Esophagus muscularis mucosa (tissue), 4 donors: ENCODE results near the gene DTX1. TPM values are rescaled to one million over a fixed set of nuclear protein-coding genes. Genes with fewer than 3 reads are reported as not detected.

ENCODE experiments used
- DNase-seq: peaks from one replicate; pipeline ENCODE4 v3.0.0-alpha.2; 2017; ENCODE audit errors: extremely low spot score
- H3K27ac ChIP-seq, 4 donors: fragments of 200-600 bp; sonication (generic); replicated peaks in 1 of 4; 1 replicate in 3 of 4; 2 replicates in 1 of 4; pipeline ENCODE4 v1.5.1; 2016 to 2019; ENCODE audit warnings: mild to moderate bottlenecking in 1 of 4
- H3K27me3 ChIP-seq, 4 donors: fragments of 200-600 bp; sonication (generic); one replicate each; pipeline versions ENCODE4 v1.5.1 to v1.6.0; 2016 to 2019
- H3K36me3 ChIP-seq, 4 donors: fragments of 200-600 bp; sonication (generic); one replicate each; pipeline ENCODE4 v1.5.1; 2016 to 2019
- H3K4me1 ChIP-seq, 4 donors: fragments of 200-600 bp; sonication (generic); one replicate each; pipeline ENCODE4 v1.5.1; 2016 to 2019
- H3K4me3 ChIP-seq, 4 donors: fragments of 200-600 bp; sonication (generic); 1 replicate in 2 of 4; 2 replicates in 2 of 4; pipeline ENCODE4 v1.5.1; 2016 to 2019; ENCODE audit warnings: mild to moderate bottlenecking in 4 of 4, moderate library complexity in 1 of 4
- H3K9me3 ChIP-seq, 4 donors: fragments of 200-600 bp; sonication (generic); 1 replicate in 3 of 4; 2 replicates in 1 of 4; pipeline ENCODE4 v1.5.1; 2016 to 2019
- EP300 ChIP-seq: sonication (generic); formaldehyde crosslinking; IDR thresholded peaks from one replicate; pipeline ENCODE4 v1.6.1; 2017; ENCODE audit warnings: antibody characterized with exemption
- POLR2A ChIP-seq: fragments of 450-650 bp; IDR thresholded peaks from one replicate; pipeline ENCODE4 v1.6.1; 2017; ENCODE audit warnings: antibody characterized with exemption, moderate library complexity, mild to moderate bottlenecking, low read depth
- POLR2AphosphoS5 ChIP-seq, 2 donors: sonication (generic); formaldehyde crosslinking; IDR thresholded peaks; one replicate each; pipeline ENCODE4 v1.6.1; 2017; ENCODE audit warnings: antibody characterized with exemption in 2 of 2
- whole genome bisulfite sequencing: methylation state at CpG from one replicate; pipeline ENCODE4 v1.1.5; 2018; 5-methylcytosine and 5-hydroxymethylcytosine counted together
- intact Hi-C: fragments of 100-400 bp; cut with DNase I; formaldehyde crosslinking; loops from one replicate; pipeline ENCODE4 v1.15.1; 2023
- total RNA-seq, 4 donors: library from RNA; depleted of rRNA; stranded (reverse); fragments of >200 nt; gene quantifications; one replicate each; pipeline versions ENCODE4 v1.1.0 to v1.2.1, GENCODE V29; 2016
- TF ChIP-seq, protein P1 (sequence below), 3 experiments: fragments of 200-600 bp in 2 of 3; fragments of 450-650 bp in 1 of 3; sonication (generic) in 2 of 3; IDR thresholded peaks; one replicate each; pipeline ENCODE4 v1.5.1; 2017 to 2019; ENCODE audit warnings: antibody characterized with exemption in 3 of 3, mild to moderate bottlenecking in 2 of 3, moderate library complexity in 1 of 3

DTX1 gene
- total RNA-seq, 4 donors from 2014 or later, result 3.6 to 6.1 (median 4.9) TPM

DNA sequence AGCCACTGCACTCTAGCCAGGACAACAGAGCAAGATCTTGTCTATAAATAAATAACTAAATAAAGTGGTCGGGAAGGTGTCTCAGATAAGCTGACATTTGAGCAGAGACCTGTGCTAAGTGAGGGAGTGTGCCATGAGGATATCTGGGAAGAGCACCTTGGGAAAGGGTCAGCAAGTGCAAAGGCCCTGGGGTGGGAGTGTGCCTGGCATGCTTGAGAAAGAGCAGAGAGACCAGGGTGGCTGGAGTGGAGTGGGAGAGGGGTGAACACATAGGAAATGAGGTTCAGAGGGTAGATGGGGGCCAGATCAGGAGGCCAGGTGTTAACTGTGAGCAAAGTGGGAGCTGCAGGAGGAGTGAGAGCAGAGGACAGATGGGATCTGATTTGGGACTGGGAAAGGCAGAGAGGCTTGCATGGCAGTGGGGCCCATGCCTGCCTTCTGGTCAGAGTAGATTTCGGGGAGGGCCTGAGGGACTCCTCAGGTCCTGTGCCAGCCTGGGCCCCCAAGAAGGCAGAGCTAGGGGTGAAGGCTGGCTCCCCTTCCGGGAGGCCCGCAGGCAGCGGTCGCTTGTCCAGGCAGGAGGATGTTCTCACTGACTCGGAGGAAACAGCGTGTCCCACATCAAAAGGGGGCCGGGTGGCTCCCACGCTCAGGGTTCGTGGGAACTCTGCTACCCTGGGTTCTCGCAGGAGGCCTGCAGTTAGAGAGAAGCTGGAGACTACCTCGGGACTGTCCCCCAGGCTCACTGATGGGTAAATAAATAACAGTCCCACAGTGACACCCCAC is 32.6 kb downstream of the DTX1 start:
- no peak overlapping the region for H3K4me3 ChIP-seq
- H3K27me3 ChIP-seq, result peaks cover 0 to 86% (median 18%) of the 10 kb centered on the region in 4 donors
- no peaks in the 10 kb centered on the region for H3K36me3 ChIP-seq
- peaks cover 4 to 9% (median 7%) of the 10 kb centered on the region in 4 donors for H3K4me1 ChIP-seq
- H3K9me3 ChIP-seq, result no peaks in the 10 kb centered on the region
- intact Hi-C loops, result no loop called here
- no peak for DNase-seq
- 83% methylated on average over 2 of the region's 13 CpGs for WGBS
- TF ChIP-seq, protein P1, sequence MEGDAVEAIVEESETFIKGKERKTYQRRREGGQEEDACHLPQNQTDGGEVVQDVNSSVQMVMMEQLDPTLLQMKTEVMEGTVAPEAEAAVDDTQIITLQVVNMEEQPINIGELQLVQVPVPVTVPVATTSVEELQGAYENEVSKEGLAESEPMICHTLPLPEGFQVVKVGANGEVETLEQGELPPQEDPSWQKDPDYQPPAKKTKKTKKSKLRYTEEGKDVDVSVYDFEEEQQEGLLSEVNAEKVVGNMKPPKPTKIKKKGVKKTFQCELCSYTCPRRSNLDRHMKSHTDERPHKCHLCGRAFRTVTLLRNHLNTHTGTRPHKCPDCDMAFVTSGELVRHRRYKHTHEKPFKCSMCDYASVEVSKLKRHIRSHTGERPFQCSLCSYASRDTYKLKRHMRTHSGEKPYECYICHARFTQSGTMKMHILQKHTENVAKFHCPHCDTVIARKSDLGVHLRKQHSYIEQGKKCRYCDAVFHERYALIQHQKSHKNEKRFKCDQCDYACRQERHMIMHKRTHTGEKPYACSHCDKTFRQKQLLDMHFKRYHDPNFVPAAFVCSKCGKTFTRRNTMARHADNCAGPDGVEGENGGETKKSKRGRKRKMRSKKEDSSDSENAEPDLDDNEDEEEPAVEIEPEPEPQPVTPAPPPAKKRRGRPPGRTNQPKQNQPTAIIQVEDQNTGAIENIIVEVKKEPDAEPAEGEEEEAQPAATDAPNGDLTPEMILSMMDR (IDR thresholded peaks at IDR 0.05), result no peak
- no peak for TF ChIP-seq EP300
- H3K27ac ChIP-seq, result no peak overlapping the region

DNA sequence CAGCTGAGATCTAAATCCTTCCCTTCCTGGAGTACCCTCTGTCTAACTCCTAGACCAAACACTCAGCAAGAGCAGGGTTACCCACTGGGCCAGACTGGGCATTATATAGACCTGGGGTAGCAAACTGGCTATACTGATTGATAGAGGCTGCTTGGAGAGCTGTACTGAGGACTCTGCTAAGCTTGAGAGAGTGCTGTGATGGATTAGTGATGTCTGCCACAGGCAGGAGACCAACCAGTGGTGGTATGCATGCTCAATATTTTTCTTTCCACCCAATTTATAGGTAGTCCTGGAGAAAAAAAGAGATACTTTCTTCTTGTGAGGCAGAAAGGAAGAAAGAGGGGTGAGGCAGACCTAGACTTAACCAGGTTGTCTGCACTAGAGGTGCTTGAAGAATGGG is 33.3 kb downstream of the DTX1 start:
- intact Hi-C loops, result no loop called here
- H3K27me3 ChIP-seq, result peaks cover 0 to 92% (median 18%) of the 10 kb centered on the region in 4 donors
- TF ChIP-seq EP300 (no peak), POLR2AphosphoS5 (IDR thresholded peaks at IDR 0.05) (no peak), POLR2A (no peak)
- TF ChIP-seq, protein P1 (IDR thresholded peaks at IDR 0.05), result no peak

DNA sequence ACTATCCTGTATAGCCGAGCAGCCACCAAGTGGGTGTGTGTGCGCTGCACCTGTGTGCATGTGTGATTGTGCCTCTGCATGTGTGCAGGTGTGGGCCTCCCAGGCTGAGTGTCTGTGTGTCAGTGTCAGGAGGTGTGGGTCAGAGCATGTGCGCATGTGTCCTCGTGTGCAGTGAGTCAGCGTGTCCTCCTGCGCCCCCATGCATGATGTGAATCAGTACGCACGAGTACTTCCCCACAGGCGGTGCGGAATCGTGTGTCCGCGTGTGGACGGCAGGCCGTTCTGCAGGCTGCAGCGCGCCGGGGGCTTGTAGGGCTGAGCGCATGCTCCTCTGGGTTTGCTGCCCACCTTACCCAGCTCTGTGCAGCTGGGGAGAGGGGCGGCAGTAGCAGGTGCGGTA is 34.2 kb downstream of the DTX1 start:
- peaks cover 0 to 88% (median 18%) of the 10 kb centered on the region in 4 donors for H3K27me3 ChIP-seq
- intact Hi-C loops, result no loop called here
- H3K36me3 ChIP-seq, result no peaks in the 10 kb centered on the region
- 69% methylated on average over 15 of the region's 21 CpGs for WGBS
- H3K9me3 ChIP-seq, result no peaks in the 10 kb centered on the region
- peaks cover 4 to 9% (median 7%) of the 10 kb centered on the region in 4 donors for H3K4me1 ChIP-seq
- H3K4me3 ChIP-seq, result no peak overlapping the region
- TF ChIP-seq POLR2AphosphoS5 (IDR thresholded peaks at IDR 0.05) (no peak), POLR2A (no peak), EP300 (no peak)
- TF ChIP-seq, protein P1 (IDR thresholded peaks at IDR 0.05), result no peak
- DNase-seq, result no peak
- no peak overlapping the region for H3K27ac ChIP-seq

More for the DNA sequence above, 33.3 kb downstream of the DTX1 start:
- Histone ChIP-seq H3K4me1 (peaks cover 4 to 9% (median 7%) of the 10 kb centered on the region in 4 donors), H3K4me3 (no peak overlapping the region), H3K9me3 (no peaks in the 10 kb centered on the region), H3K36me3 (no peaks in the 10 kb centered on the region), H3K27ac (no peak overlapping the region)
- no peak for DNase-seq

DNA sequence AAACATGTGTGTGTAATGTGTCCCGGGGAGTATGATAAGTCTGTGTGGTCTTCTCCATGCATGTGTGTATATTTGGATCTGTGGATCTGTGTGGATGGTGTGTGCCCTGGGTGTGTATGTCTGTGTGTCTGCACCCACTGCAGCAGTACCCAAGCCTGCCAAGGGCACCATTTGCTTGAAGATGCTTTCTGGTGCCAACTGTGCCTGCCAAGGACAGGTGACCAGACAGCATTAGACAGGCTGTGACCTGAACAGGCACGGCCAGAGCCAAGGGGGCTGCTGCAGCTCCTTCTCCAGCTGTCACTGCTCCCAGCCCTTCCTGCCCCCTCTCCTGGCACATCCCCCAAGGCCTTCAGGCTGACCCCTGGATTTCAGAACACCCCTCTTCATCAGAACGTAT is 35.0 kb downstream of the DTX1 start:
- DNase-seq, result no peak
- Histone ChIP-seq H3K27me3 (peaks cover 0 to 80% (median 18%) of the 10 kb centered on the region in 4 donors), H3K9me3 (no peaks in the 10 kb centered on the region), H3K4me3 (no peak overlapping the region), H3K36me3 (no peaks in the 10 kb centered on the region), H3K27ac (no peak overlapping the region), H3K4me1 (peaks cover 4 to 9% (median 7%) of the 10 kb centered on the region in 4 donors)
- WGBS, result 56% methylated on average over 2 of the region's 3 CpGs
- TF ChIP-seq POLR2A (no peak), EP300 (no peak), POLR2AphosphoS5 (IDR thresholded peaks at IDR 0.05) (no peak)
- TF ChIP-seq, protein P1 (IDR thresholded peaks at IDR 0.05), result no peak
- intact Hi-C loops, result no loop called here
